Sigmoid colon (tissue), 4 donors: ENCODE results near the gene IFT80.

Experiments used
- CTCF ChIP-seq, 4 experiments: fragments of 450-650 bp in 3 of 4; fragments of 200-600 bp in 1 of 4; IDR thresholded peaks; one replicate each; pipeline ENCODE4 v1.5.1; 2016 to 2019; ENCODE audit warnings: antibody characterized with exemption in 4 of 4, mild to moderate bottlenecking in 3 of 4, moderate library complexity in 2 of 4
- EP300 ChIP-seq, 4 donors: sonication (generic); formaldehyde crosslinking; IDR thresholded peaks; one replicate each; pipeline ENCODE4 v1.6.1; 2017; ENCODE audit warnings: antibody characterized with exemption in 4 of 4
- POLR2A ChIP-seq, 2 donors: fragments of 450-650 bp; IDR thresholded peaks; one replicate each; pipeline ENCODE4 v1.6.1; 2016; ENCODE audit warnings: antibody characterized with exemption in 2 of 2, mild to moderate bottlenecking in 2 of 2, moderate library complexity in 2 of 2
- POLR2AphosphoS5 ChIP-seq, 4 donors: sonication (generic); formaldehyde crosslinking; IDR thresholded peaks; one replicate each; pipeline ENCODE4 v1.6.1; 2017; ENCODE audit warnings: antibody characterized with exemption in 4 of 4

- no peak for TF ChIP-seq CTCF (IDR thresholded peaks at IDR 0.05)
- TF ChIP-seq POLR2AphosphoS5 (IDR thresholded peaks at IDR 0.05) = no peak
- no peak for TF ChIP-seq POLR2A (IDR thresholded peaks at IDR 0.05)
- TF ChIP-seq EP300 (IDR thresholded peaks at IDR 0.05) = no peak
These were observed 29.2 kb downstream of the IFT80 start for GRCh38 chr3:160369784-160370183.
